GM12864 (cell line): ENCODE results near the gene ACAA2.

Experiments used
- DNase-seq: peaks from one replicate; pipeline ENCODE4 v3.0.0-alpha.2; 2011; ENCODE audit warnings: low read depth
- H3K4me3 ChIP-seq: 2 replicates; pipeline ENCODE4 v1.5.1; 2011; ENCODE audit warnings: mild to moderate bottlenecking, low read depth, low read length, control low read depth
- CTCF ChIP-seq: IDR thresholded peaks from 2 replicates; pipeline ENCODE4 v1.5.1; 2011; ENCODE audit warnings: low read depth, mild to moderate bottlenecking, moderate library complexity, low read length, control low read depth, inconsistent platforms; ENCODE audit errors: missing control alignments

The ACAA2 gene

GRCh38 chr18:49757513-49758262 is 55.6 kb downstream of the ACAA2 start:
- no peak overlapping the region for H3K4me3 ChIP-seq
- no peak for TF ChIP-seq CTCF
- no peak for DNase-seq

DNA sequence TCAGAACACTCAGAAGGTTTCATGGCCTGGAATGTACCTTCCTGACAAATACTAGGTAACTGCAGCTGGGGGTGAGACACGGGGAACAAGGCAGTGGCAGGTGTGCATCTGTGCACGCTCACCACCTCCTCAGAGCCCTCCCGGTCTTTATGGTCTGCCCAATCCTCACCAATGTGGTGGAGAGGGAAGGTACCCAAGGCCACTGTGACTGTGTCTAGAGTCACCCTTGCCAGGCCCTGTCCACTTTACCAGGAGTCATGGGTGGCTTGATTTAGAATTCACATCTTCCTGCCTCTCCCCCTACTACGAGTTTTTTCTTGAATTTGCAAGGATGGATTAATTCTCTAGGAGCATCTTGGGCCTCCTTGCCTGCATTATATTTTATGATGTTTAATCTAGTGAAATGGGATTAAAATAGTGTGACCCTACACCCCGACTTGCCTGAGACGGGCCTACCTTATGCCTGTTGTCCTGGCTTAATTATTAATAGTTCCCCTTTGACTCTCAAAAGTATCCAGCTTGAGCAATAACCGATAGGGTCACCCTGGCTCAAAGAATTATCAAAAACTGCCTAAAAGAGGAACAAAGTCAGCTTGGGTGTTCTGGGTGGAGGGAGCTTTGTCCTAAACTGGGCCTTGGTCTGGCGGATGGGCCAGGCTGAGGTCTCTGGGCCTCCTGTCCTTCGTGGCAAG is 56.5 kb downstream of the ACAA2 start:
- no peak for DNase-seq
- TF ChIP-seq CTCF, result no peak
- H3K4me3 ChIP-seq, result no peak overlapping the region

DNA sequence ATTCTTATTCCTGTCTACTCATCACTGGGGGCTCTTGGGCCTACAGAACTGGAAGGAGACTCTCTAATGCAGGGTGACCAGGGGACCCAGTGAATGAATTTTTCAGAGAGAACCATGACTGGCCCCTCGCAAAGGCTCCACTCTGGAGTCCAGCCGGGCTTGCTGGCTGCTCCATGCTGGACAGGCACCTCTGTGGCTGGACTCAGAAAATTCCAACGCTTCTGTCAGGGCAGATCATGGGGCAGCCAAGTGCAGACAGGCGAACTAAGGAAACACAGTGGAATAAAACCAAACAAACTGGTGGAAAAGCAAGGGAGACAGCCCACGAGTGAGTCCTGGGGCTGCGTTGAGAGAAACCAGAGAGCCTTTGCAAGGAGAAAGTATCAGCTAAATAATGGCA is 57.2 kb downstream of the ACAA2 start:
- no peak for TF ChIP-seq CTCF
- DNase-seq, result no peak
- H3K4me3 ChIP-seq, result no peak overlapping the region

DNA sequence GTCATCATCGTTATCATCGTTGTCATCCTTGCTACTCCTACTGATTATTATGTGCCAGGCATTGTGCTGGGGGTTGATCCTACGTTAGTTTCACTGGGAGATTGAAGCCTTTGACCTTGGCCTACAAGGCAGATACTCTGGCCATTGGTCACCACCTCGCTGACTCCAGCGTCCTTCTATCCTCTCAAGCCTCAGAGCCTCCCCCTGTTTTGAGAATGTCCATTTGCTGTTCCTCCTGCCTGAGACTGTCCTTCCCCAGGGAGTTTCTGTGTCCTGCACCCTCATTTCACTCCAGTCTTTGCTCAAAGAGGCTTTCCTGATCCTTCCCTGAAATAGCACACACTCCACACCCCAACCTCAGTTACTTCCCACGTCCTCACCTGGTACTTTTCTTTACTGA is 57.8 kb downstream of the ACAA2 start:
- no peak overlapping the region for H3K4me3 ChIP-seq
- no peak for TF ChIP-seq CTCF
- no peak for DNase-seq

DNA sequence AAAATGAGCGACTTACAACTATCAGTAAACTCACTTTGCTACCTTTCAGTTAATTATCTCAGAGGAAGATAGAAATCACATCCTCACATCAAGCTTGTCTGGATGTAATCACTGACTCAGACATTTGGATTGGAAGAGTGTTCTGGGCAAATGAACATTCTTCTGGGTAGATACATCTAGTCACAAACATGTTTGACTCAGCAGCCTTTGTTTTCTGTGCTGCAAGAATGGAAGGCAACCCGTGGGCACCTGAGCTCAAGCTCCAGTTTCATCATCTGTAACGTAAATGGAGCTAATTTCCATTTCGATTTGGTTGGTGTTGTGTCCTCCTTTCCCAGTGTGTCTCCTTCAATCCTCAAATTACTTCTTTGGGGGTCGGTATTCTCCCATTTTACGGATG is 58.5 kb downstream of the ACAA2 start:
- no peak for TF ChIP-seq CTCF
- no peak for DNase-seq
- H3K4me3 ChIP-seq, result no peak overlapping the region

- DNase-seq, result no peak
- no peak for TF ChIP-seq CTCF
- no peak overlapping the region for H3K4me3 ChIP-seq
Observed at GRCh38 chr18:49753643-49754042, 59.7 kb downstream of the ACAA2 start.

- TF ChIP-seq CTCF, result no peak
- no peak for DNase-seq
- H3K4me3 ChIP-seq, result no peak overlapping the region
Observed at GRCh38 chr18:49752095-49752457, 61.3 kb downstream of the ACAA2 start.
